HCT116 (cell line): ENCODE results near the gene BCL2L2. TPM values are rescaled to one million over a fixed set of nuclear protein-coding genes. Genes with fewer than 3 reads are reported as not detected.

Experiments
- ATAC-seq: fragments of 200-7000 bp; cut with Tn5 transposase; 2 replicates; pipeline ENCODE4 v1.9.1; 2020; ENCODE audit warnings: mild to moderate bottlenecking, moderate library complexity
- BruUV-seq: library from RNA; stranded (reverse); fragments of 400-500 nt; replicated peaks from 2 replicates; lab custom pipeline; 2021; lab: Mats Ljungman, UMichigan
- CTCF ChIA-PET: fragments of 300-600 bp; sonication (Branson Sonifier 250); formaldehyde crosslinking; loops from one replicate; lab custom pipeline; 2021; ENCODE audit warnings: antibody characterized with exemption; lab: Charles Lee
- POLR2A ChIA-PET: fragments of 300-600, 350-600 bp; sonication (Branson Sonifier 250); formaldehyde crosslinking; loops from one replicate; lab custom pipeline; 2021; ENCODE audit warnings: antibody characterized with exemption; lab: Charles Lee
- RAD21 ChIA-PET, 2 experiments: fragments of 300-600 bp; sonication (Branson Sonifier 250); formaldehyde crosslinking; loops; one replicate each; lab custom pipeline; 2023; ENCODE audit warnings: low total read pairs in 2 of 2; ENCODE audit not compliant: uncharacterized antibody in 2 of 2, unreplicated experiment in 2 of 2, low non-redundant PET in 1 of 2; lab: Charles Lee
- DNase-seq: peaks from one replicate; pipeline ENCODE4 v3.0.0-alpha.2; 2010; ENCODE audit warnings: low read depth, low spot score
- H2AFZ ChIP-seq: fragments of 200-600 bp; shearing (Covaris generic), sonication (generic); 2 replicates; pipeline ENCODE4 v1.6.1; 2017; ENCODE audit warnings: low read depth, mixed run types, mixed read lengths, antibody characterized with exemption, low read length; ENCODE audit not compliant: poor library complexity, severe bottlenecking
- H3K27ac ChIP-seq: 2 replicates; pipeline ENCODE4 v1.5.1; 2012; ENCODE audit warnings: low read depth, low read length
- H3K27me3 ChIP-seq: fragments of 200-600 bp; sonication (generic); 2 replicates; pipeline ENCODE4 v1.6.1; 2016; ENCODE audit warnings: mixed run types, low read length, mixed read lengths; ENCODE audit not compliant: insufficient read depth
- H3K36me3 ChIP-seq, 2 experiments: fragments of 200-500 bp in 1 of 2; fragments of 200-600 bp in 1 of 2; sonication (Bioruptor generic) in 1 of 2; sonication (generic) in 1 of 2; 2 replicates each; pipeline versions ENCODE4 v1.5.1 to v1.6.1; 2014 to 2016; ENCODE audit warnings: low read length in 2 of 2, inconsistent platforms in 1 of 2, mixed read lengths in 1 of 2, mixed run types in 1 of 2; ENCODE audit not compliant: insufficient read depth in 2 of 2, control insufficient read depth in 1 of 2
- H3K4me1 ChIP-seq, 2 experiments: fragments of 200-600 bp in 1 of 2; sonication (generic) in 1 of 2; 2 replicates each; pipeline versions ENCODE4 v1.5.1 to v1.6.1; 2012 to 2017; ENCODE audit warnings: low read length in 2 of 2, inconsistent platforms in 1 of 2, mild to moderate bottlenecking in 1 of 2, mixed read lengths in 1 of 2, mixed run types in 1 of 2, moderate library complexity in 1 of 2; ENCODE audit not compliant: insufficient read depth in 2 of 2, control insufficient read depth in 1 of 2
- H3K4me2 ChIP-seq: fragments of 200-600 bp; sonication (generic); 2 replicates; pipeline ENCODE4 v1.6.1; 2017; ENCODE audit warnings: mixed run types, low read length, mixed read lengths
- H3K4me3 ChIP-seq, 2 experiments: fragments of 200-600 bp in 1 of 2; sonication (generic) in 1 of 2; replicated peaks in 1 of 2; 2 replicates each; pipeline ENCODE4 v1.5.1; 2011 to 2016; ENCODE audit warnings: low read length in 2 of 2, control low read depth in 1 of 2, low read depth in 1 of 2, mild to moderate bottlenecking in 1 of 2, mixed read lengths in 1 of 2, mixed run types in 1 of 2
- H3K79me2 ChIP-seq: fragments of 200-600 bp; sonication (generic); 2 replicates; pipeline ENCODE4 v1.6.1; 2017; ENCODE audit warnings: mild to moderate bottlenecking, mixed run types, low read length, moderate library complexity, mixed read lengths; ENCODE audit not compliant: insufficient read depth
- H3K9ac ChIP-seq: fragments of 200-600 bp; sonication (generic); 2 replicates; pipeline ENCODE4 v1.6.1; 2016; ENCODE audit warnings: low read length, mixed read lengths
- H3K9me2 ChIP-seq: fragments of 200-600 bp; sonication (generic), shearing (Covaris generic); 2 replicates; pipeline ENCODE4 v1.6.1; 2017; ENCODE audit warnings: mixed run types, mild to moderate bottlenecking, moderate library complexity; ENCODE audit not compliant: insufficient read depth
- H3K9me3 ChIP-seq, 2 experiments: fragments of 200-500 bp in 1 of 2; fragments of 200-600 bp in 1 of 2; sonication (Bioruptor generic) in 1 of 2; sonication (generic) in 1 of 2; 2 replicates each; pipeline ENCODE4 v1.6.1; 2014 to 2017; ENCODE audit warnings: low read length in 2 of 2, mixed read lengths in 2 of 2, inconsistent platforms in 1 of 2, low read depth in 1 of 2, mild to moderate bottlenecking in 1 of 2, mixed run types in 1 of 2, moderate library complexity in 1 of 2; ENCODE audit not compliant: control insufficient read depth in 1 of 2, insufficient read depth in 1 of 2
- H4K20me1 ChIP-seq: fragments of 200-600 bp; sonication (generic), shearing (Covaris generic); 2 replicates; pipeline ENCODE4 v1.6.1; 2017; ENCODE audit warnings: mixed run types, mild to moderate bottlenecking, moderate library complexity; ENCODE audit not compliant: insufficient read depth
- CBX3 ChIP-seq: IDR thresholded peaks from 2 replicates; pipeline ENCODE4 v1.6.1; 2012; ENCODE audit warnings: low read depth
- ELF1 ChIP-seq: IDR thresholded peaks from 2 replicates; pipeline ENCODE4 v1.6.1; 2012; ENCODE audit warnings: low read depth, borderline replicate concordance
- JUND ChIP-seq: IDR thresholded peaks from 2 replicates; pipeline ENCODE4 v1.6.1; 2012
- POLR2A ChIP-seq: IDR thresholded peaks from 2 replicates; pipeline ENCODE4 v1.7.0; 2011; ENCODE audit warnings: borderline replicate concordance; ENCODE audit not compliant: insufficient read depth, insufficient read length; ENCODE audit errors: extremely low read depth
- POLR2AphosphoS5 ChIP-seq: IDR thresholded peaks from 2 replicates; pipeline ENCODE4 v1.6.1; 2011; ENCODE audit warnings: mild to moderate bottlenecking, low read depth, low read length, moderate library complexity
- SIN3A ChIP-seq: IDR thresholded peaks from 2 replicates; pipeline ENCODE4 v1.6.1; 2012; ENCODE audit warnings: low read depth
- SP1 ChIP-seq: IDR thresholded peaks from 2 replicates; pipeline ENCODE4 v1.6.1; 2012; ENCODE audit warnings: low read depth
- SRF ChIP-seq: IDR thresholded peaks from 2 replicates; pipeline ENCODE4 v1.6.1; 2012; ENCODE audit warnings: low read depth
- TCF7L2 ChIP-seq: IDR thresholded peaks from 2 replicates; pipeline ENCODE4 v1.7.0; 2011; ENCODE audit warnings: borderline replicate concordance, inconsistent platforms; ENCODE audit not compliant: insufficient read depth, insufficient read length; ENCODE audit errors: extremely low read depth
- YY1 ChIP-seq: IDR thresholded peaks from 2 replicates; pipeline ENCODE4 v1.6.1; 2011; ENCODE audit warnings: low read length, low read depth, moderate library complexity, mild to moderate bottlenecking; ENCODE audit not compliant: insufficient replicate concordance; ENCODE audit errors: extremely low read depth
- ZFX ChIP-seq: fragments of 450-650 bp; IDR thresholded peaks from 2 replicates; pipeline ENCODE4 v1.6.1; 2017
- intact Hi-C: fragments of 100-400 bp; cut with micrococcal nuclease; formaldehyde crosslinking; loops from 2 replicates; pipeline ENCODE4 v1.10.0; 2022
- total RNA-seq: library from RNA; stranded (reverse); gene quantifications from one replicate; pipeline ENCODE4 v1.2.1, GENCODE V29; 2021; ENCODE audit not compliant: unreplicated experiment
- TF ChIP-seq, protein P1 (sequence below): IDR thresholded peaks from 2 replicates; pipeline ENCODE4 v1.6.1; 2012; ENCODE audit warnings: low read depth
- TF ChIP-seq, protein P2 (sequence below): IDR thresholded peaks from 2 replicates; pipeline ENCODE4 v1.6.1; 2012
- TF ChIP-seq, protein P3 (sequence below): IDR thresholded peaks from 2 replicates; pipeline ENCODE4 v1.6.1; 2011; ENCODE audit warnings: mild to moderate bottlenecking, low read length, moderate library complexity; ENCODE audit not compliant: insufficient replicate concordance; ENCODE audit errors: extremely low read depth
- TF ChIP-seq, protein P4 (sequence below), 3 experiments: fragments of 200-600 bp in 1 of 3; sonication (generic) in 1 of 3; IDR thresholded peaks in 2 of 3; conservative IDR thresholded peaks in 1 of 3; 2 replicates each; pipeline ENCODE4 v1.5.1; 2012 to 2017; ENCODE audit warnings: low read depth in 2 of 3, low read length in 2 of 3, antibody characterized with exemption in 1 of 3, borderline replicate concordance in 1 of 3, control low read depth in 1 of 3, mild to moderate bottlenecking in 1 of 3, mixed read lengths in 1 of 3, mixed run types in 1 of 3, moderate library complexity in 1 of 3; ENCODE audit not compliant: insufficient read depth in 1 of 3

The BCL2L2 gene
- total RNA-seq, 1 experiment from 2014 or later, result 25.5 TPM

DNA sequence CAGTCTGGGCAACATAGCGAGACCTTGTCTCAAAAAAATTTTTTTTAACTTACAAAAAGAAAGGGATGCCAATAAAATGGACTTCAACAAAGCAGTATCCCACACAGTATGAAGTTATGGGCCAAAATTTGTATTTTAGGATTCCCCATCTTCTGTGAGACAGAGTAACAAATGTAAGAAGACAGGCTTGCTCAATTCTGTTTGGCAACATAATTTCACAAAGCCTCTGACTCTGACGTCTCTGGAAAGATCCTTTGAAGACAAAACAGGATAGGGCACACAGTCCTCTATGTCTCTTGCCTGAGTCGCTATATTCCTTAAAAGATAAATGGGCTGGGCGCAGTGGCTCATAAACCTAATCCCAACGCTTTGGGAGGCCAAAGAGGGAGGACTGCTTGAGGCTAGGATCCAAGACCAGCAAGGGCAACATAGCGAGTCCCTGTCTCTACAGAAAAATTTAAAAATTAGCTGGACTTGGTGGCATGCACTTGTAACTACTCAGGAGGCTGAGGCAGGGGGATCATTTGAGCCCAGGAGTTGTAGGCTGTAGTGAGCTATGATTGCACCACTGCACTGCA, 19.6 kb upstream of the BCL2L2 start (continued):
- TF ChIP-seq JUND (no peak), TCF7L2 (no peak), CBX3 (no peak)
- TF ChIP-seq, protein P1, sequence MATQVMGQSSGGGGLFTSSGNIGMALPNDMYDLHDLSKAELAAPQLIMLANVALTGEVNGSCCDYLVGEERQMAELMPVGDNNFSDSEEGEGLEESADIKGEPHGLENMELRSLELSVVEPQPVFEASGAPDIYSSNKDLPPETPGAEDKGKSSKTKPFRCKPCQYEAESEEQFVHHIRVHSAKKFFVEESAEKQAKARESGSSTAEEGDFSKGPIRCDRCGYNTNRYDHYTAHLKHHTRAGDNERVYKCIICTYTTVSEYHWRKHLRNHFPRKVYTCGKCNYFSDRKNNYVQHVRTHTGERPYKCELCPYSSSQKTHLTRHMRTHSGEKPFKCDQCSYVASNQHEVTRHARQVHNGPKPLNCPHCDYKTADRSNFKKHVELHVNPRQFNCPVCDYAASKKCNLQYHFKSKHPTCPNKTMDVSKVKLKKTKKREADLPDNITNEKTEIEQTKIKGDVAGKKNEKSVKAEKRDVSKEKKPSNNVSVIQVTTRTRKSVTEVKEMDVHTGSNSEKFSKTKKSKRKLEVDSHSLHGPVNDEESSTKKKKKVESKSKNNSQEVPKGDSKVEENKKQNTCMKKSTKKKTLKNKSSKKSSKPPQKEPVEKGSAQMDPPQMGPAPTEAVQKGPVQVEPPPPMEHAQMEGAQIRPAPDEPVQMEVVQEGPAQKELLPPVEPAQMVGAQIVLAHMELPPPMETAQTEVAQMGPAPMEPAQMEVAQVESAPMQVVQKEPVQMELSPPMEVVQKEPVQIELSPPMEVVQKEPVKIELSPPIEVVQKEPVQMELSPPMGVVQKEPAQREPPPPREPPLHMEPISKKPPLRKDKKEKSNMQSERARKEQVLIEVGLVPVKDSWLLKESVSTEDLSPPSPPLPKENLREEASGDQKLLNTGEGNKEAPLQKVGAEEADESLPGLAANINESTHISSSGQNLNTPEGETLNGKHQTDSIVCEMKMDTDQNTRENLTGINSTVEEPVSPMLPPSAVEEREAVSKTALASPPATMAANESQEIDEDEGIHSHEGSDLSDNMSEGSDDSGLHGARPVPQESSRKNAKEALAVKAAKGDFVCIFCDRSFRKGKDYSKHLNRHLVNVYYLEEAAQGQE, result no peak

DNA sequence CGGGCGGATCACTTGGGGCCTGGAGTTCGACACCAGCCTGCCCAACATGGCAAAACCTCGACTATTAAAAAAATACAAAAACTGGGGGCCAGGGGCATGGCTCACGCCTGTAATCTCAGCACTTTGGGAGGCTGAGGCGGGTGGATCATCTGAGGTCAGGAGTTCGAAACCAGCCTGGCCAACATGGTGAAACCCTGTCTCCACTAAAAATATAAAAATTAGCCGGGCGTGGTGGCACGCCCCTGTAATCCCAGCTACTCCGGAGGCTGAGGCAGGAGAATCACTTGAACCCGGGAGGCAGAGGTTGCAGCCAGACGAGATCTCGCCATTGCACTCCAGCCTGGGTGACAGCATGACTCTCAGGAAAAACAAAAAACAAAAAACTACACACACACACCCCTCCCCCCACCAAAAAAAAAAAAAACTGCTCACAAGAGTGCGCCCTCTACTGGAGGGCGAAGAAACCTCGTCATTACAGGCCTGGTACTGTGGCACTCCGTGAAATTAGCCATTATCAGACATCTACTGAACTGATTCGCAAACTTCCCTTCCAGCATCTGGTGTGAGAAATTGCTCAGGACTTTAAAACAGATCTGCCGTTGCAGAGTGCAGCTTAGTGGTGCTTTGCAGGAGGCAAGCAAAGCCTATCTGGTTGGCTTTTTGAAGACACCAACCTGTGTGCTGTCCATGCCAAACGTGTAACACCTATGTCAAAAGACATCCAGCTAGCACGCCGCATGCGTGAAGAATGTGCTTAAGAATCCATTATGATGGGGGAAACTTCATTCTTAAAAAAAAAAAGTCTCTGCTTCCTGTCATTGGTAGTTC, 11.7 kb upstream of the BCL2L2 start:
- DNase-seq (no peak), ATAC-seq (peak; percentile 81)
- CTCF ChIA-PET, result interaction anchor here (0.7 to 1.9 kb wide), 7 partner anchors 9 to 288 kb away, joined by 3 to 5 read pairs (median 3); partner anchors contain the start of gene HOMEZ
- Histone ChIP-seq H3K36me3 (no peaks in the 10 kb centered on the region), H3K4me1 (peaks cover 8 to 17% of the 10 kb centered on the region in 2 experiments), H4K20me1 (no peaks in the 10 kb centered on the region), H3K4me2 (peak overlapping the region; percentile 46), H3K79me2 (no peaks in the 10 kb centered on the region), H3K27ac (no peak overlapping the region), H3K9me2 (no peaks in the 10 kb centered on the region), H2AFZ (no peak overlapping the region), H3K9ac (0 out of 2 replicates have a peak overlapping the region, but pooled peaks have one; percentile 8), H3K27me3 (no peaks in the 10 kb centered on the region), H3K9me3 (no peaks in the 10 kb centered on the region), H3K4me3 (no peak overlapping the region)
- intact Hi-C loops, result no loop called here
- POLR2A ChIA-PET, result no interaction called here
- no TSS peak for BruUV-seq
- RAD21 ChIA-PET, result no interaction called here
- TF ChIP-seq, protein P2, sequence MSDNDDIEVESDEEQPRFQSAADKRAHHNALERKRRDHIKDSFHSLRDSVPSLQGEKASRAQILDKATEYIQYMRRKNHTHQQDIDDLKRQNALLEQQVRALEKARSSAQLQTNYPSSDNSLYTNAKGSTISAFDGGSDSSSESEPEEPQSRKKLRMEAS, result no peak
- TF ChIP-seq ELF1 (no peak), SP1 (no peak), POLR2AphosphoS5 (peak; percentile 28; the same call in 1 of the 2 replicates), POLR2A (no peak), TCF7L2 (no peak), SRF (no peak), YY1 (peak; percentile 24), ZFX (no peak), JUND (0 out of 2 replicates have a peak, but pooled peaks have one; percentile 11), SIN3A (no peak)
- TF ChIP-seq, protein P3, sequence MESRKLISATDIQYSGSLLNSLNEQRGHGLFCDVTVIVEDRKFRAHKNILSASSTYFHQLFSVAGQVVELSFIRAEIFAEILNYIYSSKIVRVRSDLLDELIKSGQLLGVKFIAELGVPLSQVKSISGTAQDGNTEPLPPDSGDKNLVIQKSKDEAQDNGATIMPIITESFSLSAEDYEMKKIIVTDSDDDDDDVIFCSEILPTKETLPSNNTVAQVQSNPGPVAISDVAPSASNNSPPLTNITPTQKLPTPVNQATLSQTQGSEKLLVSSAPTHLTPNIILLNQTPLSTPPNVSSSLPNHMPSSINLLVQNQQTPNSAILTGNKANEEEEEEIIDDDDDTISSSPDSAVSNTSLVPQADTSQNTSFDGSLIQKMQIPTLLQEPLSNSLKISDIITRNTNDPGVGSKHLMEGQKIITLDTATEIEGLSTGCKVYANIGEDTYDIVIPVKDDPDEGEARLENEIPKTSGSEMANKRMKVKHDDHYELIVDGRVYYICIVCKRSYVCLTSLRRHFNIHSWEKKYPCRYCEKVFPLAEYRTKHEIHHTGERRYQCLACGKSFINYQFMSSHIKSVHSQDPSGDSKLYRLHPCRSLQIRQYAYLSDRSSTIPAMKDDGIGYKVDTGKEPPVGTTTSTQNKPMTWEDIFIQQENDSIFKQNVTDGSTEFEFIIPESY, result no peak
- TF ChIP-seq, protein P4, sequence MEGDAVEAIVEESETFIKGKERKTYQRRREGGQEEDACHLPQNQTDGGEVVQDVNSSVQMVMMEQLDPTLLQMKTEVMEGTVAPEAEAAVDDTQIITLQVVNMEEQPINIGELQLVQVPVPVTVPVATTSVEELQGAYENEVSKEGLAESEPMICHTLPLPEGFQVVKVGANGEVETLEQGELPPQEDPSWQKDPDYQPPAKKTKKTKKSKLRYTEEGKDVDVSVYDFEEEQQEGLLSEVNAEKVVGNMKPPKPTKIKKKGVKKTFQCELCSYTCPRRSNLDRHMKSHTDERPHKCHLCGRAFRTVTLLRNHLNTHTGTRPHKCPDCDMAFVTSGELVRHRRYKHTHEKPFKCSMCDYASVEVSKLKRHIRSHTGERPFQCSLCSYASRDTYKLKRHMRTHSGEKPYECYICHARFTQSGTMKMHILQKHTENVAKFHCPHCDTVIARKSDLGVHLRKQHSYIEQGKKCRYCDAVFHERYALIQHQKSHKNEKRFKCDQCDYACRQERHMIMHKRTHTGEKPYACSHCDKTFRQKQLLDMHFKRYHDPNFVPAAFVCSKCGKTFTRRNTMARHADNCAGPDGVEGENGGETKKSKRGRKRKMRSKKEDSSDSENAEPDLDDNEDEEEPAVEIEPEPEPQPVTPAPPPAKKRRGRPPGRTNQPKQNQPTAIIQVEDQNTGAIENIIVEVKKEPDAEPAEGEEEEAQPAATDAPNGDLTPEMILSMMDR (IDR thresholded peaks at IDR 0.05 in 2 of 3, conservative IDR thresholded peaks at IDR 0.05 in 1 of 3; ENCODE audit: borderline replicate concordance in 1 of 3, insufficient read depth in 1 of 3, low read depth in 2 of 3, low read length in 2 of 3), result peak; percentile 41 to 87 (median 83); a peak in 5 of 6 replicates
